Measurements from ENCODE around the gene SELENOM. TPM values are rescaled to one million over a fixed set of nuclear protein-coding genes. Genes with fewer than 3 reads are reported as not detected.

The SELENOM gene
- total and polyA plus RNA-seq, 2 donors (not counting 1 experiment from before 2014, with no cell fraction given) = 23.6 to 43.3 TPM

DNA sequence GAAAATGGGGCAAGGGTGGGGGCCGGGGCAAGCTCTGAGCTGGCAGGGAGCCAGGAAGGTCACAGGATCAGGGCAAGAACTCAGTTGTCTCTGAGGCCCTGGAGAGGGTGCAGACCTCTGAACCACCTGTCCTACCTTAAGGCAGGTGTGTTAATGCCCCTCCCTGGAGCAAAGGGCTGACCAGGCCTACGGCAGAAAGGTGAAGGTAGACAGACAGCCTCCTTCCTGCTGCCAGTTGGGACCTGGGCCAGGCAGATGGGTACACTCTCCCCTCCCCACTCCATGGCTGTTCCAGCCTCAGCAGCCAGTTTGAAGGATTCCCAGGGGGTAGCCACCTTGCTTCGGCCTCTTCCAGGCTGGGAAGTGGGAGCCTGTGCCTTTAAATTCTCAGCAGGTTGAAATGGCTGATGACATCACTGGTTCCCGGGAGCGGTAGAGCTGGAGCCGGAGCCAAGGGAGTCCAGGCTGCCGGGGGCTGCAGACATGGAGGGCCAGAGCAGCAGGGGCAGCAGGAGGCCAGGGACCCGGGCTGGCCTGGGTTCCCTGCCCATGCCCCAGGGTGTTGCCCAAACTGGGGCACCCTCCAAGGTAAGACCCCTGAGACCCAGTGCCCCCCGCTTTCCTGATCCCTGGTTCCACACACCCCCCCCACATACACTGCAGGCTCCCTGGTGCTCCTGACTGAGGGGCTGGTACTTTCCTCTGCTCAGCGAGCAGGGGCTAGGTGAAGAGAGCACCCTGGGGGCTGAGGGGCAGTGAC, 15.3 kb upstream of the SELENOM start, which contains the start of gene INPP5J:
INPP5J (plus strand) TSS at position 435 of the 760 bp plus-strand sequence; CDS start at position 484, 49 bp downstream.
- TF ChIP-seq, protein P1, sequence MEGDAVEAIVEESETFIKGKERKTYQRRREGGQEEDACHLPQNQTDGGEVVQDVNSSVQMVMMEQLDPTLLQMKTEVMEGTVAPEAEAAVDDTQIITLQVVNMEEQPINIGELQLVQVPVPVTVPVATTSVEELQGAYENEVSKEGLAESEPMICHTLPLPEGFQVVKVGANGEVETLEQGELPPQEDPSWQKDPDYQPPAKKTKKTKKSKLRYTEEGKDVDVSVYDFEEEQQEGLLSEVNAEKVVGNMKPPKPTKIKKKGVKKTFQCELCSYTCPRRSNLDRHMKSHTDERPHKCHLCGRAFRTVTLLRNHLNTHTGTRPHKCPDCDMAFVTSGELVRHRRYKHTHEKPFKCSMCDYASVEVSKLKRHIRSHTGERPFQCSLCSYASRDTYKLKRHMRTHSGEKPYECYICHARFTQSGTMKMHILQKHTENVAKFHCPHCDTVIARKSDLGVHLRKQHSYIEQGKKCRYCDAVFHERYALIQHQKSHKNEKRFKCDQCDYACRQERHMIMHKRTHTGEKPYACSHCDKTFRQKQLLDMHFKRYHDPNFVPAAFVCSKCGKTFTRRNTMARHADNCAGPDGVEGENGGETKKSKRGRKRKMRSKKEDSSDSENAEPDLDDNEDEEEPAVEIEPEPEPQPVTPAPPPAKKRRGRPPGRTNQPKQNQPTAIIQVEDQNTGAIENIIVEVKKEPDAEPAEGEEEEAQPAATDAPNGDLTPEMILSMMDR (IDR thresholded peaks at IDR 0.05) = no peak
- no peak for TF ChIP-seq EZH2 (IDR thresholded peaks at IDR 0.05; ENCODE audit: borderline replicate concordance, insufficient read depth, low read depth, low read length, poor library complexity, severe bottlenecking)
- Histone ChIP-seq H3K27ac (ENCODE audit: low read length in 2 of 2) (no peak within 1 kb of the TSS), H3K27me3 (replicated peaks in 1 of 4; ENCODE audit: control extremely low read depth in 1 of 4, control insufficient read depth in 3 of 4, insufficient read depth in 4 of 4, low read length in 3 of 4) (peaks cover 0 to 12% (median 0%) of the 10 kb centered on the region in 4 experiments), H3K4me3 (ENCODE audit: control extremely low read depth in 1 of 5, extremely low read depth in 1 of 5, insufficient read depth in 1 of 5, low read depth in 2 of 5, low read length in 4 of 5) (no peak within 1 kb of the TSS), H3K36me3 (replicated peaks in 1 of 2; ENCODE audit: control extremely low read depth in 1 of 2, control insufficient read depth in 1 of 2, extremely low read depth in 1 of 2, insufficient read depth in 2 of 2, low read length in 1 of 2) (no peaks in the 10 kb centered on the region), H3K79me2 (ENCODE audit: control insufficient read depth, insufficient read depth, low read length) (no peaks in the 10 kb centered on the region), H3K9me3 (ENCODE audit: control extremely low read depth in 1 of 3, control insufficient read depth in 2 of 3, insufficient read depth in 1 of 3, low read length in 2 of 3) (peaks cover 0 to 9% (median 0%) of the 10 kb centered on the region in 3 donors), H4K20me1 (ENCODE audit: control insufficient read depth, insufficient read depth, low read length, poor library complexity, severe bottlenecking) (no peaks in the 10 kb centered on the region), H2AFZ (ENCODE audit: insufficient read depth, low read depth, low read length, poor library complexity, severe bottlenecking) (no peak within 1 kb of the TSS), H3K9ac (ENCODE audit: low read length) (no peak within 1 kb of the TSS), H3K4me2 (replicated peaks; ENCODE audit: low read depth, low read length, poor library complexity, severe bottlenecking) (no peak within 1 kb of the TSS), H3K4me1 (ENCODE audit: control insufficient read depth in 2 of 2, insufficient read depth in 2 of 2, low read length in 2 of 2) (peaks cover 5 to 12% of the 10 kb centered on the region in 2 donors)
- H3K4me3 Mint-ChIP-seq = no peak within 1 kb of the TSS
- H3K27me3 Mint-ChIP-seq = no peaks in the 10 kb centered on the region
- H3K9me3 Mint-ChIP-seq (ENCODE audit: insufficient read depth) = no peaks in the 10 kb centered on the region
- H3K27ac Mint-ChIP-seq = no peak within 1 kb of the TSS
- no peak for ATAC-seq (ENCODE audit: low read depth)
- no peak for DNase-seq
- intact Hi-C loops (cut with micrococcal nuclease) = no loop called here
- CTCF ChIA-PET = no interaction called here
- POLR2A ChIA-PET = no interaction called here
- WGBS (ENCODE audit: insufficient coverage) = 87% methylated on average over 9 of the region's 10 CpGs
- peaks cover 6% of the 10 kb centered on the region for H3K4me1 Mint-ChIP-seq

DNA sequence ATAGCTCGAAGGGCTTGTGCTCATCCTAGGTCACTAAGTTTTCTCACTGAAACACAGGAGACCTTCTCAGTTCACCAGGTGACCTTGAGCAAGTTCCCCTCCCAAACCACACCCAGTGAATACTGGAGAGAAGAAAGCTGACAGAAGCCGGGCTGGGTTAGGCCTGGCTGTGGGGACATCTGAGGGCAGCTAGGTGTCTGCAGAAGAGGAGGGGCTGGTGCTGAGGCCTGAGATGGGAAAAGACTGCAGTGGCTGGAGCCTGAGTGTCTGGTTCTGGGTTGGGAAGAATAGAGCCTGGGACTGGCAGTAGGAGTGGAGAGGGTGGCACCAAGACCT, 14.8 kb upstream of the SELENOM start:
- Histone ChIP-seq H3K9ac (ENCODE audit: low read length) (no peak overlapping the region), H3K4me1 (ENCODE audit: control insufficient read depth in 2 of 2, insufficient read depth in 2 of 2, low read length in 2 of 2) (peaks cover 1 to 7% of the 10 kb centered on the region in 2 donors)

More for the DNA sequence above, 14.8 kb upstream of the SELENOM start:
- peaks cover 0 to 6% (median 0%) of the 10 kb centered on the region in 3 donors for H3K9me3 ChIP-seq (ENCODE audit: control extremely low read depth in 1 of 3, control insufficient read depth in 2 of 3, insufficient read depth in 1 of 3, low read length in 2 of 3)
- no peaks in the 10 kb centered on the region for H4K20me1 ChIP-seq (ENCODE audit: control insufficient read depth, insufficient read depth, low read length, poor library complexity, severe bottlenecking)
- CTCF ChIA-PET = no interaction called here
- Mint-ChIP-seq H3K27ac (no peak overlapping the region), H3K4me3 (no peak overlapping the region), H3K27me3 (no peaks in the 10 kb centered on the region), H3K4me1 (peaks cover 2% of the 10 kb centered on the region), H3K9me3 (ENCODE audit: insufficient read depth) (no peaks in the 10 kb centered on the region)
- no peak for TF ChIP-seq EZH2 (IDR thresholded peaks at IDR 0.05; ENCODE audit: borderline replicate concordance, insufficient read depth, low read depth, low read length, poor library complexity, severe bottlenecking)
- TF ChIP-seq, protein P1 (IDR thresholded peaks at IDR 0.05) = no peak
- ATAC-seq (ENCODE audit: low read depth) (no peak), DNase-seq (no peak)
- intact Hi-C loops (cut with micrococcal nuclease) = no loop called here
- no peak overlapping the region for H2AFZ ChIP-seq (ENCODE audit: insufficient read depth, low read depth, low read length, poor library complexity, severe bottlenecking)
- H3K36me3 ChIP-seq (replicated peaks in 1 of 2; ENCODE audit: control extremely low read depth in 1 of 2, control insufficient read depth in 1 of 2, extremely low read depth in 1 of 2, insufficient read depth in 2 of 2, low read length in 1 of 2) = no peaks in the 10 kb centered on the region
- no peaks in the 10 kb centered on the region for H3K79me2 ChIP-seq (ENCODE audit: control insufficient read depth, insufficient read depth, low read length)
- 71% methylated on average over 1 of the region's 2 CpGs for WGBS (ENCODE audit: insufficient coverage)
- H3K27me3 ChIP-seq (replicated peaks in 1 of 4; ENCODE audit: control extremely low read depth in 1 of 4, control insufficient read depth in 3 of 4, insufficient read depth in 4 of 4, low read length in 3 of 4) = peaks cover 0 to 6% (median 0%) of the 10 kb centered on the region in 4 experiments
- H3K4me3 ChIP-seq (ENCODE audit: control extremely low read depth in 1 of 5, extremely low read depth in 1 of 5, insufficient read depth in 1 of 5, low read depth in 2 of 5, low read length in 4 of 5) = no peak overlapping the region
- POLR2A ChIA-PET = no interaction called here
- H3K4me2 ChIP-seq (replicated peaks; ENCODE audit: low read depth, low read length, poor library complexity, severe bottlenecking) = no peak overlapping the region
- H3K27ac ChIP-seq (ENCODE audit: low read length in 2 of 2) = no peak overlapping the region
